GM10266 (cell line): Measurements from ENCODE around the gene CDIP1.
"Not testable (repeated sequence)": the region's sequence is repeated elsewhere in the genome, so short reads cannot be mapped to it uniquely, and the experiment has no call there.

ENCODE experiments used
- DNase-seq: peaks from one replicate; pipeline ENCODE4 v3.0.0; 2012; ENCODE audit errors: extremely low spot score
- TF ChIP-seq, protein P1 (sequence below): IDR thresholded peaks from 2 replicates; pipeline ENCODE4 v1.5.1; 2012; ENCODE audit warnings: mild to moderate bottlenecking, low read depth; ENCODE audit not compliant: control insufficient read depth, insufficient read depth; ENCODE audit errors: missing control alignments

CDIP1 gene

DNA sequence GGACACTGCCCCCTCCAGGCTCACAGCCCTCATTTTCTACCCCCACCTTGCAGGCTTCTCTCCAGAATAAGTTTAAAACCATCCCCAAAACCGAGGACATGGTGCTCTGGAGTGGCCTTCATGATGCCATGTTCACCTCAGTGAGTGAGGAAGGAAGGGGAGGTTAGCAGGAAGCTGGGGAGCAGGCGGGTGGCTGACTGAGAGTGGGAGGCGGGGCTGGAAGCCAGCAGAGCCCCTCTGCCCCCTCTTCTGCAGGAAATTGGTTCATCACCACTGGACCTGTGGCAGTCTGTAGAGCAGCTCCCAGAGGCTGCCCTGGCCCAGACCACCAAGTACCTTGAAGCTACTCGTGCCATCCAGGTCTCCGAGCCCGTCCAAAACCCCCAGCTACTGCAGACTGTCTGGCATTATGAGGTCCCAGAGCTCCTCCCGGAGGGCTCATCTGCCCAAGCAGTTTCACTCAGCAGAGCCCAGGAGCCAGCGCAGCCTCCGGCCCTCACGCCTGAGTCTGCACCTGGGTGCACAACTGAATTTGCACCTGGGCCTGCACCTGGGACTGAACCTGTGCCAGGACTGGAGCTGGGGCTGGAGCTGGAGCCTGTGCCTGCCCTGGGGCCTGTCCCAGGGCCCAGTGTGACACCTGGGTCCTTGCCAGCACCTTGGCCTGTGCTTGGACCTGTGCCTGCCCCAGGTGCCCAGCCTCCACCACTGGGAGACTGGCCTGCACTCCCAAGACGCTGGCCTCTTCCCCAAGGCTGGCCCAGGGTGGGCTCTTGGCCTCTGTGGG is 36.5 kb upstream of the CDIP1 start:
- no peak for DNase-seq
- TF ChIP-seq, protein P1, sequence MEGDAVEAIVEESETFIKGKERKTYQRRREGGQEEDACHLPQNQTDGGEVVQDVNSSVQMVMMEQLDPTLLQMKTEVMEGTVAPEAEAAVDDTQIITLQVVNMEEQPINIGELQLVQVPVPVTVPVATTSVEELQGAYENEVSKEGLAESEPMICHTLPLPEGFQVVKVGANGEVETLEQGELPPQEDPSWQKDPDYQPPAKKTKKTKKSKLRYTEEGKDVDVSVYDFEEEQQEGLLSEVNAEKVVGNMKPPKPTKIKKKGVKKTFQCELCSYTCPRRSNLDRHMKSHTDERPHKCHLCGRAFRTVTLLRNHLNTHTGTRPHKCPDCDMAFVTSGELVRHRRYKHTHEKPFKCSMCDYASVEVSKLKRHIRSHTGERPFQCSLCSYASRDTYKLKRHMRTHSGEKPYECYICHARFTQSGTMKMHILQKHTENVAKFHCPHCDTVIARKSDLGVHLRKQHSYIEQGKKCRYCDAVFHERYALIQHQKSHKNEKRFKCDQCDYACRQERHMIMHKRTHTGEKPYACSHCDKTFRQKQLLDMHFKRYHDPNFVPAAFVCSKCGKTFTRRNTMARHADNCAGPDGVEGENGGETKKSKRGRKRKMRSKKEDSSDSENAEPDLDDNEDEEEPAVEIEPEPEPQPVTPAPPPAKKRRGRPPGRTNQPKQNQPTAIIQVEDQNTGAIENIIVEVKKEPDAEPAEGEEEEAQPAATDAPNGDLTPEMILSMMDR = no peak

GRCh38 chr16:4573926-4574325 is 35.4 kb upstream of the CDIP1 start:
- not testable (repeated sequence) for DNase-seq

DNA sequence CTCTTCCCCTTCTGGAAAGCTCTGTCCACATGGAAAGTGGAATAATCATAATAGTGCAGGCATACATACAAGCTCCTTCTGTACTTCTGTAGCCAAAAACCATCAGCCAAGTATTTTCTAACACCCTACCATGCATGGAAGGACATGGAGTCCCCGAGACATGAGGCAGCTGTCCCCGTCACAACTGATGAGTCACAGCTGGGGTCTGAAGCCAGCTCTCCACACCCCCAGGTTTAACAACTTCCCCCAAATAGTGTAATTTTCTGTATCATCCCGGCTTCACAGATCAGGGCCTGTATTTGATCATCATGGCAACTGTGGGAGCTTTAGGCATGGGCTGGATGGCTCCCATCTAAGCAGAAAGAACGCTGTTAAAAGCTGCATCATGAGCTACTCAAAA is 34.1 kb upstream of the CDIP1 start:
- no peak for DNase-seq
- TF ChIP-seq, protein P1 = no peak

DNA sequence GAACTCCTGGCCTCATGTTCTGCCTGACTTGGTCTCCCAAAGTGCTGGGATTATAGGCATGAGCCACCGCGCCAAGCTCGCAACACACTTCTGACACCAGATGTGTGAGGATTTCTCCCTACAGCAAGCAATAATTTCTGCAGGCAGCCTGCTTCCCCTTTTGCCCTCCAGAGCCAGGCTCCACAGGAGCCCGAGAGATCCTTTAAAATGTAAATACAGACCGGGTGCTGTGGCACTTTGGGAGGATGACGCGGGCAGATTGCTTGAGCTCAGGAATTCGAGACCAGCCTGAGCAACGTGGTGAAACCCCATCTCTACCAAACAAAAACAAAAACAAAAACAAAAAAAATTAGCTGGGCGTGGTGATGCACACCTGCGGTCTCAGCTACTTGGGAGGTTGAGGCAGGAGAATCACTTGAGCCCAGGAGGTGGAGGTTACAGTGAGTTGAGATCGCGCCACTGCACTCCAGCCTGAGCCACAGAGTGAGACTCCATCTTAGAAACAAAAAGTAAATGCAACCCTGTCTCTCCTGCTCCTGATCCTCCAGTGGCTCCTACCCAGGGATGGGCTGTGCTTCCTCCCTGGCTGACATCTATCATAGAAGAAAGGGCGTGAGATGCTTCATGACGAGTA is 32.2 kb upstream of the CDIP1 start:
- TF ChIP-seq, protein P1 = no peak
- no peak for DNase-seq

DNA sequence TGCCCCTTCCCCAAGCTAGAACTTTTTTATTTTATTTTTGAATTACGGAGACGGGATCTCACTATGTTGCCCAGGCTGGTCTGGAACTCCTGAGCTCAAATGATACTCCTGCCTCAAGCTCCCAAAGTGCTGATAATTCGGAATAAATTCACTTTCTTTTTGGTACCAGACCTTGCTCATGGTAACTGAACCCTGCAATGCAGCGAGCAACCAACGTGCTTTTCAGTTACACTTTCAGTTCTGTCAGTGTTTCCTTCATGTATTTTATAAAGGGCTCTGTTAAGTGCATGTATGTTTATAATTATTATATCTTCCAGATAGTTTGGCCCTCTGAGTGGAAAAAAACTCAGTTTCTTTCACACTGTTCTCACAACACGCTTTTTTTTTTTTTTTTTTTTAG is 31.5 kb upstream of the CDIP1 start:
- no peak for DNase-seq
- TF ChIP-seq, protein P1 = no peak

DNA sequence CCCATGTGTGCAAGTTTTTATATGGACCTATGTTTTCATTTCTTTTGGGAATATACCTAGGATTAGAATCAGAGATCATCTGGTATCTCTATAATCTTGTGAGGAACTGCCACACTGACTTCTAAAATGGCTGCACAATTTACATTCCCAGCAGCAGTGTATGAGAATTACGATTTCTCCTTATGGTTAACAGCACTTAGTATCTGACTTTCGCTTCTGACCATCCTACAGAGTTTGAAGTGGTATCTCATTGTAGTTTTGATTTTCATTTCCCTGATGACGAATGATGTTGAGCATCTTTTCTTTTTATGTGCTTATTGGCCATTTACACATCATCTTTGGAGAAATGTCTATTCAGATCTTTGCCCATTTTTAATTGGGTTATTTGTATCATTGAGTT is 27.6 kb upstream of the CDIP1 start:
- TF ChIP-seq, protein P1 = no peak
- no peak for DNase-seq

DNA sequence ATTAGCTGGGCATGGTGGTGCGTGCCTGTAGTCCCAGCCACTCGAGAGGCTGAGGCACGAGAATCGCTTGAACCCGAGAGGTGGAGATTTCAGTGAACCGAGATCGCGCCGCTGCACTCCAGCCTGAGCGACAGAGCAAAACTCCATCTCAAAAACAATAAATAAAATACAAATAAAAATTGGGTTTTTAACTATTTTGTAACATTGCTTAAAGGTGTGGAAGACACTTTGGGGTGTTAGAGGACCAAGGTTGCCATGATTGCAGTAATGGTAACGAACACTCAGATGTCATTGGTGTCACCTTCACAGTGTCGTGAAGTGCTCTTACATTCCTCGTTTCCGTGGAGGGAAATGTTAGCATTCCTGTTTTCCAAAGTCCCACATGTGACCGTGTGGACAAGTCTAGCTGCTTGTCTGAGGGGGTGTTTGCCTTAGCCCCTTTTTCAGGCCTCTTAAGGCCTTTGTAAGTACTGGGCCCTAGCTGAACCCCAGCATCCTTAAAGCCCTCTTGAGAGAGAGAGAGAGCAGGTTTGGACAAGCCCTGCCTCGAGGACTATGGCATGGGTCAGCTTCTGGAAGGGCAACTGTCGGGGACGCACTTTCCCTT is 26.2 kb upstream of the CDIP1 start:
- TF ChIP-seq, protein P1 = no peak
- no peak for DNase-seq
